HCT116 (cell line): ENCODE data around the gene COL7A1. TPM values are rescaled to one million over a fixed set of nuclear protein-coding genes. Genes with fewer than 3 reads are reported as not detected.

Source experiments
- ATAC-seq: fragments of 200-7000 bp; cut with Tn5 transposase; 2 replicates; pipeline ENCODE4 v1.9.1; 2020; ENCODE audit warnings: mild to moderate bottlenecking, moderate library complexity
- BruUV-seq: library from RNA; stranded (reverse); fragments of 400-500 nt; replicated peaks from 2 replicates; lab custom pipeline; 2021; lab: Mats Ljungman, UMichigan
- CTCF ChIA-PET: fragments of 300-600 bp; sonication (Branson Sonifier 250); formaldehyde crosslinking; loops from one replicate; lab custom pipeline; 2021; ENCODE audit warnings: antibody characterized with exemption; lab: Charles Lee
- POLR2A ChIA-PET: fragments of 300-600, 350-600 bp; sonication (Branson Sonifier 250); formaldehyde crosslinking; loops from one replicate; lab custom pipeline; 2021; ENCODE audit warnings: antibody characterized with exemption; lab: Charles Lee
- RAD21 ChIA-PET, 2 experiments: fragments of 300-600 bp; sonication (Branson Sonifier 250); formaldehyde crosslinking; loops; one replicate each; lab custom pipeline; 2023; ENCODE audit warnings: low total read pairs in 2 of 2; ENCODE audit not compliant: uncharacterized antibody in 2 of 2, unreplicated experiment in 2 of 2, low non-redundant PET in 1 of 2; lab: Charles Lee
- DNase-seq: peaks from one replicate; pipeline ENCODE4 v3.0.0-alpha.2; 2010; ENCODE audit warnings: low read depth, low spot score
- H2AFZ ChIP-seq: fragments of 200-600 bp; shearing (Covaris generic), sonication (generic); 2 replicates; pipeline ENCODE4 v1.6.1; 2017; ENCODE audit warnings: low read depth, mixed run types, mixed read lengths, antibody characterized with exemption, low read length; ENCODE audit not compliant: poor library complexity, severe bottlenecking
- H3K27ac ChIP-seq: 2 replicates; pipeline ENCODE4 v1.5.1; 2012; ENCODE audit warnings: low read depth, low read length
- H3K27me3 ChIP-seq: fragments of 200-600 bp; sonication (generic); 2 replicates; pipeline ENCODE4 v1.6.1; 2016; ENCODE audit warnings: mixed run types, low read length, mixed read lengths; ENCODE audit not compliant: insufficient read depth
- H3K36me3 ChIP-seq, 2 experiments: fragments of 200-500 bp in 1 of 2; fragments of 200-600 bp in 1 of 2; sonication (Bioruptor generic) in 1 of 2; sonication (generic) in 1 of 2; 2 replicates each; pipeline versions ENCODE4 v1.5.1 to v1.6.1; 2014 to 2016; ENCODE audit warnings: low read length in 2 of 2, inconsistent platforms in 1 of 2, mixed read lengths in 1 of 2, mixed run types in 1 of 2; ENCODE audit not compliant: insufficient read depth in 2 of 2, control insufficient read depth in 1 of 2
- H3K4me1 ChIP-seq, 2 experiments: fragments of 200-600 bp in 1 of 2; sonication (generic) in 1 of 2; 2 replicates each; pipeline versions ENCODE4 v1.5.1 to v1.6.1; 2012 to 2017; ENCODE audit warnings: low read length in 2 of 2, inconsistent platforms in 1 of 2, mild to moderate bottlenecking in 1 of 2, mixed read lengths in 1 of 2, mixed run types in 1 of 2, moderate library complexity in 1 of 2; ENCODE audit not compliant: insufficient read depth in 2 of 2, control insufficient read depth in 1 of 2
- H3K4me2 ChIP-seq: fragments of 200-600 bp; sonication (generic); 2 replicates; pipeline ENCODE4 v1.6.1; 2017; ENCODE audit warnings: mixed run types, low read length, mixed read lengths
- H3K4me3 ChIP-seq, 2 experiments: fragments of 200-600 bp in 1 of 2; sonication (generic) in 1 of 2; replicated peaks in 1 of 2; 2 replicates each; pipeline ENCODE4 v1.5.1; 2011 to 2016; ENCODE audit warnings: low read length in 2 of 2, control low read depth in 1 of 2, low read depth in 1 of 2, mild to moderate bottlenecking in 1 of 2, mixed read lengths in 1 of 2, mixed run types in 1 of 2
- H3K79me2 ChIP-seq: fragments of 200-600 bp; sonication (generic); 2 replicates; pipeline ENCODE4 v1.6.1; 2017; ENCODE audit warnings: mild to moderate bottlenecking, mixed run types, low read length, moderate library complexity, mixed read lengths; ENCODE audit not compliant: insufficient read depth
- H3K9ac ChIP-seq: fragments of 200-600 bp; sonication (generic); 2 replicates; pipeline ENCODE4 v1.6.1; 2016; ENCODE audit warnings: low read length, mixed read lengths
- H3K9me2 ChIP-seq: fragments of 200-600 bp; sonication (generic), shearing (Covaris generic); 2 replicates; pipeline ENCODE4 v1.6.1; 2017; ENCODE audit warnings: mixed run types, mild to moderate bottlenecking, moderate library complexity; ENCODE audit not compliant: insufficient read depth
- H3K9me3 ChIP-seq, 2 experiments: fragments of 200-500 bp in 1 of 2; fragments of 200-600 bp in 1 of 2; sonication (Bioruptor generic) in 1 of 2; sonication (generic) in 1 of 2; 2 replicates each; pipeline ENCODE4 v1.6.1; 2014 to 2017; ENCODE audit warnings: low read length in 2 of 2, mixed read lengths in 2 of 2, inconsistent platforms in 1 of 2, low read depth in 1 of 2, mild to moderate bottlenecking in 1 of 2, mixed run types in 1 of 2, moderate library complexity in 1 of 2; ENCODE audit not compliant: control insufficient read depth in 1 of 2, insufficient read depth in 1 of 2
- H4K20me1 ChIP-seq: fragments of 200-600 bp; sonication (generic), shearing (Covaris generic); 2 replicates; pipeline ENCODE4 v1.6.1; 2017; ENCODE audit warnings: mixed run types, mild to moderate bottlenecking, moderate library complexity; ENCODE audit not compliant: insufficient read depth
- CBX3 ChIP-seq: IDR thresholded peaks from 2 replicates; pipeline ENCODE4 v1.6.1; 2012; ENCODE audit warnings: low read depth
- CTCF ChIP-seq, 3 experiments: fragments of 200-600 bp in 1 of 3; sonication (generic) in 1 of 3; IDR thresholded peaks in 2 of 3; conservative IDR thresholded peaks in 1 of 3; 2 replicates each; pipeline ENCODE4 v1.5.1; 2012 to 2017; ENCODE audit warnings: low read depth in 2 of 3, low read length in 2 of 3, antibody characterized with exemption in 1 of 3, borderline replicate concordance in 1 of 3, control low read depth in 1 of 3, mild to moderate bottlenecking in 1 of 3, mixed read lengths in 1 of 3, mixed run types in 1 of 3, moderate library complexity in 1 of 3; ENCODE audit not compliant: insufficient read depth in 1 of 3
- ELF1 ChIP-seq: IDR thresholded peaks from 2 replicates; pipeline ENCODE4 v1.6.1; 2012; ENCODE audit warnings: low read depth, borderline replicate concordance
- FOSL1 ChIP-seq: IDR thresholded peaks from 2 replicates; pipeline ENCODE4 v1.6.1; 2012; ENCODE audit warnings: low read depth
- JUND ChIP-seq: IDR thresholded peaks from 2 replicates; pipeline ENCODE4 v1.6.1; 2012
- MAX ChIP-seq: IDR thresholded peaks from 2 replicates; pipeline ENCODE4 v1.6.1; 2012
- POLR2A ChIP-seq: IDR thresholded peaks from 2 replicates; pipeline ENCODE4 v1.7.0; 2011; ENCODE audit warnings: borderline replicate concordance; ENCODE audit not compliant: insufficient read depth, insufficient read length; ENCODE audit errors: extremely low read depth
- POLR2AphosphoS5 ChIP-seq: IDR thresholded peaks from 2 replicates; pipeline ENCODE4 v1.6.1; 2011; ENCODE audit warnings: mild to moderate bottlenecking, low read depth, low read length, moderate library complexity
- RAD21 ChIP-seq: IDR thresholded peaks from 2 replicates; pipeline ENCODE4 v1.6.1; 2012; ENCODE audit warnings: low read depth, mild to moderate bottlenecking
- SIN3A ChIP-seq: IDR thresholded peaks from 2 replicates; pipeline ENCODE4 v1.6.1; 2012; ENCODE audit warnings: low read depth
- SP1 ChIP-seq: IDR thresholded peaks from 2 replicates; pipeline ENCODE4 v1.6.1; 2012; ENCODE audit warnings: low read depth
- SRF ChIP-seq: IDR thresholded peaks from 2 replicates; pipeline ENCODE4 v1.6.1; 2012; ENCODE audit warnings: low read depth
- YY1 ChIP-seq: IDR thresholded peaks from 2 replicates; pipeline ENCODE4 v1.6.1; 2011; ENCODE audit warnings: low read length, low read depth, moderate library complexity, mild to moderate bottlenecking; ENCODE audit not compliant: insufficient replicate concordance; ENCODE audit errors: extremely low read depth
- ZBTB33 ChIP-seq: IDR thresholded peaks from 2 replicates; pipeline ENCODE4 v1.6.1; 2011; ENCODE audit warnings: mild to moderate bottlenecking, low read length, moderate library complexity; ENCODE audit not compliant: insufficient replicate concordance; ENCODE audit errors: extremely low read depth
- ZNF274 ChIP-seq: fragments of 200-500 bp; sonication (Bioruptor generic); IDR thresholded peaks from 2 replicates; pipeline ENCODE4 v1.6.1; 2014; ENCODE audit warnings: mild to moderate bottlenecking, low read depth, low read length, inconsistent platforms
- intact Hi-C: fragments of 100-400 bp; cut with micrococcal nuclease; formaldehyde crosslinking; loops from 2 replicates; pipeline ENCODE4 v1.10.0; 2022
- total RNA-seq: library from RNA; stranded (reverse); gene quantifications from one replicate; pipeline ENCODE4 v1.2.1, GENCODE V29; 2021; ENCODE audit not compliant: unreplicated experiment
- TF ChIP-seq, protein P1 (sequence below): IDR thresholded peaks from 2 replicates; pipeline ENCODE4 v1.6.1; 2012

The COL7A1 gene
- total RNA-seq, 1 experiment from 2014 or later: 11.4 TPM

DNA sequence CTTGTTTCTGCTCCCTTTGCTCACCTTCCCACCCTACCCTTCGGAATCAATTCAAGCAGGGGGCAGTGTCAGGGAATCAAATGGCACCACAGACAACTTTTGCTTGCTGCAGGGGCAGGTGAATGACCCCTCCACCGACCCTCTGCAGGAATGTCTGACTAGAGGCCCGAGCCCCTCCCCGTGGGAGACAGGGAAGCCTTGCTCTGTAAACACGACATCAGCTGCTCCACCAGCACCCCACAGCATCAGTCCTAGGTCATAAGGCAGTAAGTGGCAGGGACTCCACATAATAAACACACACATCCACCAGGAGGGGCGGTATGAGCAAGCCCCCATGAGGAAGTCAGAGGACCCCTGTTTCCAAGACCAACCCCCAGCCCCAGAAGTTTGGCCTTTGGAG lies 42.2 kb upstream of the COL7A1 start:
- no peak for ATAC-seq
- no peaks in the 10 kb centered on the region for H4K20me1 ChIP-seq
- CTCF ChIA-PET: no interaction called here
- POLR2A ChIA-PET: no interaction called here
- H3K79me2 ChIP-seq: peaks cover 12% of the 10 kb centered on the region; the same call in 1 of the 2 replicates
- no TSS peak for BruUV-seq
- H3K4me1 ChIP-seq: peaks cover 11 to 22% of the 10 kb centered on the region in 2 experiments
- no peaks in the 10 kb centered on the region for H3K9me2 ChIP-seq
- H3K27me3 ChIP-seq: no peaks in the 10 kb centered on the region
- DNase-seq: no peak
- TF ChIP-seq CBX3 (no peak), POLR2AphosphoS5 (no peak), MAX (no peak), SIN3A (no peak), ZNF274 (no peak), SRF (no peak)
- no peaks in the 10 kb centered on the region for H3K9me3 ChIP-seq
- H3K4me2 ChIP-seq: no peak overlapping the region
- RAD21 ChIA-PET: no interaction called here
- no peak overlapping the region for H2AFZ ChIP-seq
- peaks cover 4 to 10% of the 10 kb centered on the region in 2 experiments; a peak in 2 of 4 replicates for H3K36me3 ChIP-seq
- intact Hi-C loops: no loop called here
- H3K9ac ChIP-seq: no peak overlapping the region
- no peak overlapping the region for H3K4me3 ChIP-seq
- H3K27ac ChIP-seq: no peak overlapping the region

DNA sequence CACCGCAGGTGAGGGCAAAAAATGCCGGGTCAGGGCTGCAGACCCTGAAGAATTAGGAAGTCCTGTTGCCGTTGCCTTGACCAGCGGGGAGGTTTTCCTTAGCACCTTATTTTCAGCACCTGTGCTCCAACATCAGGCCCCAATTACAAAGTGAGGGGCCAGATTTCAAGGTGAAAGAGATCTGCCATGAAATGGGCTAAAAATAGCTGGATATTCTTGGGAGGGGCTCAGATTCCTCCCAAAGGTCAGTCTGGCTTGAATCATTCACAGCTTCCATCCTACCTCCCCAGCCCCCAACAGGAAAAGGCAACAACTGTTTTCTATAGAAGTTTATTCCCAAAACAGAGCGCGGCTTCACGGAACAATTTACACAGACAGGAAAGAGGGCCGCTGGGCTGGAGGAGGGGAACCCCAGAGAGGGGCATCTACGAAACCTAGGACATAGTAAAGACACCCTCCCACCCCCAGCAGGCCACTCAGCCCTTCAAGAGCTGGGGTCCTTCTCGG lies 41.1 kb upstream of the COL7A1 start:
- Histone ChIP-seq H4K20me1 (no peaks in the 10 kb centered on the region), H3K4me3 (peak overlapping the region; percentile 87 to 94), H3K4me2 (peak overlapping the region; percentile 94), H3K27me3 (no peaks in the 10 kb centered on the region), H3K36me3 (peaks cover 9 to 20% of the 10 kb centered on the region in 2 experiments; a peak in 2 of 4 replicates), H2AFZ (no peak overlapping the region), H3K9me2 (no peaks in the 10 kb centered on the region), H3K9ac (peak overlapping the region; percentile 80), H3K27ac (peak overlapping the region; percentile 73), H3K79me2 (peaks cover 12% of the 10 kb centered on the region; the same call in 1 of the 2 replicates), H3K4me1 (peaks cover 11 to 22% of the 10 kb centered on the region in 2 experiments), H3K9me3 (no peaks in the 10 kb centered on the region)
- intact Hi-C loops: no loop called here
- DNase-seq (no peak), ATAC-seq (no peak)
- ChIA-PET CTCF (interaction anchor here (0.7 to 1.9 kb wide), 11 partner anchors 14 to 235 kb away, joined by 3 to 14 read pairs (median 4); partner anchors contain the start of genes CELSR3 and UQCRC1), POLR2A (interaction anchor here (0.7 to 2.3 kb wide), 4 partner anchors 13 to 189 kb away, joined by 3 to 15 read pairs (median 4); partner anchors contain the start of genes ATRIP and CELSR3), RAD21 (interaction anchor here in 1 of 2 experiments (1.4 kb wide), 1 partner anchor 27 kb away, joined by 4 read pairs; the partner anchor contains the start of gene CELSR3)
- no TSS peak for BruUV-seq
- TF ChIP-seq CTCF (IDR thresholded peaks at IDR 0.05 in 2 of 3, conservative IDR thresholded peaks at IDR 0.05 in 1 of 3; ENCODE audit: borderline replicate concordance in 1 of 3, insufficient read depth in 1 of 3, low read depth in 2 of 3, low read length in 2 of 3) (no peak), SP1 (no peak), ELF1 (no peak), FOSL1 (no peak), POLR2AphosphoS5 (no peak), JUND (no peak), YY1 (no peak), SRF (no peak), POLR2A (no peak), ZBTB33 (no peak), SIN3A (no peak), RAD21 (no peak)
- TF ChIP-seq, protein P1, sequence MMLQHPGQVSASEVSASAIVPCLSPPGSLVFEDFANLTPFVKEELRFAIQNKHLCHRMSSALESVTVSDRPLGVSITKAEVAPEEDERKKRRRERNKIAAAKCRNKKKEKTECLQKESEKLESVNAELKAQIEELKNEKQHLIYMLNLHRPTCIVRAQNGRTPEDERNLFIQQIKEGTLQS: no peak
